ENCODE results near the gene GHITM.
"Not testable (repeated sequence)": the region's sequence is repeated elsewhere in the genome, so short reads cannot be mapped to it uniquely, and the experiment has no call there.

GHITM gene

GRCh38 chr10:84171700-84172466 lies 32.6 kb downstream of the GHITM start:
- not testable (repeated sequence) for H3K9ac ChIP-seq (ENCODE audit: low read length); H2AFZ ChIP-seq (ENCODE audit: low read depth, low read length, severe bottlenecking); H3K27ac ChIP-seq (ENCODE audit: low read depth, low read length); H3F3A ChIP-seq (ENCODE audit: insufficient read depth); H3K36me3 ChIP-seq (ENCODE audit: low read length); H3K27me3 ChIP-seq (ENCODE audit: low read length); H3K9me3 ChIP-seq (ENCODE audit: insufficient read depth, low read length); H3K4me3 ChIP-seq (ENCODE audit: insufficient read depth, low read length, poor library complexity, severe bottlenecking); H4K20me1 ChIP-seq (ENCODE audit: low read depth, low read length); H3K79me2 ChIP-seq (ENCODE audit: insufficient read depth, low read length); H3K4me2 ChIP-seq (ENCODE audit: low read depth, low read length, poor library complexity, severe bottlenecking); H3K9me2 ChIP-seq (replicated peaks; ENCODE audit: insufficient read depth, low read length)

GRCh38 chr10:84172467-84173356 lies 33.4 kb downstream of the GHITM start:
- H3K36me3 ChIP-seq (ENCODE audit: low read length), result no peaks in the 10 kb centered on the region
- H3K4me2 ChIP-seq (ENCODE audit: low read depth, low read length, poor library complexity, severe bottlenecking), result no peak overlapping the region
- no peaks in the 10 kb centered on the region for H3K9me2 ChIP-seq (replicated peaks; ENCODE audit: insufficient read depth, low read length)
- H3K27ac ChIP-seq (ENCODE audit: low read depth, low read length), result no peak overlapping the region
- TF ChIP-seq EZH2phosphoT487 (conservative IDR thresholded peaks at IDR 0.05; ENCODE audit: low read length) (no peak), CTCF (IDR thresholded peaks at IDR 0.05; ENCODE audit: insufficient read depth, low read length, poor library complexity, severe bottlenecking) (no peak)
- H3K9ac ChIP-seq (ENCODE audit: low read length), result no peak overlapping the region
- no peak overlapping the region for H2AFZ ChIP-seq (ENCODE audit: low read depth, low read length, severe bottlenecking)
- no peak overlapping the region for H3K4me3 ChIP-seq (ENCODE audit: insufficient read depth, low read length, poor library complexity, severe bottlenecking)
- no peaks in the 10 kb centered on the region for H3F3A ChIP-seq (ENCODE audit: insufficient read depth)
- H3K27me3 ChIP-seq (ENCODE audit: low read length), result no peaks in the 10 kb centered on the region
- no peaks in the 10 kb centered on the region for H3K79me2 ChIP-seq (ENCODE audit: insufficient read depth, low read length)
- H3K9me3 ChIP-seq (ENCODE audit: insufficient read depth, low read length), result no peaks in the 10 kb centered on the region
- no peaks in the 10 kb centered on the region for H4K20me1 ChIP-seq (ENCODE audit: low read depth, low read length)

- no peak within 1 kb of the TSS for H3K27ac ChIP-seq (ENCODE audit: low read depth, low read length)
- H2AFZ ChIP-seq (ENCODE audit: low read depth, low read length, severe bottlenecking), result no peak within 1 kb of the TSS
- no peaks in the 10 kb centered on the region for H3F3A ChIP-seq (ENCODE audit: insufficient read depth)
- no peaks in the 10 kb centered on the region for H3K9me3 ChIP-seq (ENCODE audit: insufficient read depth, low read length)
- H3K27me3 ChIP-seq (ENCODE audit: low read length), result no peaks in the 10 kb centered on the region
- H3K4me3 ChIP-seq (ENCODE audit: insufficient read depth, low read length, poor library complexity, severe bottlenecking), result no peak within 1 kb of the TSS
- H3K4me2 ChIP-seq (ENCODE audit: low read depth, low read length, poor library complexity, severe bottlenecking), result no peak within 1 kb of the TSS
- H3K9me2 ChIP-seq (replicated peaks; ENCODE audit: insufficient read depth, low read length), result no peaks in the 10 kb centered on the region
- no peaks in the 10 kb centered on the region for H4K20me1 ChIP-seq (ENCODE audit: low read depth, low read length)
- H3K79me2 ChIP-seq (ENCODE audit: insufficient read depth, low read length), result no peaks in the 10 kb centered on the region
- H3K9ac ChIP-seq (ENCODE audit: low read length), result no peak within 1 kb of the TSS
- no peaks in the 10 kb centered on the region for H3K36me3 ChIP-seq (ENCODE audit: low read length)
- TF ChIP-seq EZH2phosphoT487 (conservative IDR thresholded peaks at IDR 0.05; ENCODE audit: low read length) (no peak), CTCF (IDR thresholded peaks at IDR 0.05; ENCODE audit: insufficient read depth, low read length, poor library complexity, severe bottlenecking) (no peak)
Observed at GRCh38 chr10:84173501-84173929, 34.2 kb downstream of the GHITM start, which contains the start of gene GPR15LG. Gene GPR15LG (plus strand): TSS chr10:84173801. CDS start chr10:84173852, 51 bp downstream.

Data from SU-DHL-6 (cell line).